Suppressor macrophage treated with lipopolysaccharide for 1 hour (primary cell): Measurements from ENCODE around the gene STX4.

Experiments
- DNase-seq, 3 donors: peaks; one replicate each; pipeline ENCODE4 v3.0.0-alpha.2; 2020 to 2022

The STX4 gene

GRCh38 chr16:31085411-31085810, 52.1 kb downstream of the STX4 start:
- DNase-seq: no peak

- DNase-seq: no peak
Observed at GRCh38 chr16:31085873-31086628, 52.7 kb downstream of the STX4 start.

GRCh38 chr16:31086629-31086906, 53.2 kb downstream of the STX4 start:
- DNase-seq: no peak

GRCh38 chr16:31087481-31087880, 54.1 kb downstream of the STX4 start:
- no peak for DNase-seq

GRCh38 chr16:31087971-31088370, 54.6 kb downstream of the STX4 start:
- no peak for DNase-seq

- DNase-seq: no peak
Observed at GRCh38 chr16:31088459-31089183, 55.3 kb downstream of the STX4 start, which contains the start of gene PRSS53. TSS of gene PRSS53 (minus strand) at chr16:31088943. CDS start at chr16:31088809, 134 bp downstream.

GRCh38 chr16:31089199-31089598, 55.8 kb downstream of the STX4 start:
- no peak for DNase-seq
